Mesendoderm (in vitro differentiated cells): ENCODE results near the gene ELF2.

Experiments used
- DNase-seq: peaks from one replicate; pipeline ENCODE4 v3.0.0; 2013
- H2AK5ac ChIP-seq: 2 replicates; pipeline ENCODE4 v1.6.1; 2013; ENCODE audit warnings: low read length, inconsistent platforms
- H2BK120ac ChIP-seq: 2 replicates; pipeline ENCODE4 v1.6.1; 2013; ENCODE audit warnings: low read depth, mild to moderate bottlenecking, low read length, moderate library complexity, mixed read lengths
- H2BK15ac ChIP-seq: replicated peaks from 2 replicates; pipeline ENCODE4 v1.6.1; 2013; ENCODE audit warnings: low read depth, mild to moderate bottlenecking, moderate library complexity
- H2BK5ac ChIP-seq: 2 replicates; pipeline ENCODE4 v1.6.1; 2013; ENCODE audit warnings: low read length, inconsistent platforms
- H3K18ac ChIP-seq: 2 replicates; pipeline ENCODE4 v1.6.1; 2013; ENCODE audit warnings: mild to moderate bottlenecking, low read length, mixed read lengths
- H3K23ac ChIP-seq: one replicate; pipeline ENCODE4 v1.6.1; 2013; ENCODE audit warnings: low read length
- H3K27ac ChIP-seq: 2 replicates; pipeline ENCODE4 v1.5.1; 2013; ENCODE audit warnings: low read depth, mild to moderate bottlenecking, inconsistent platforms, low read length, moderate library complexity
- H3K27me3 ChIP-seq: 2 replicates; pipeline ENCODE4 v1.6.1; 2013; ENCODE audit warnings: low read length, control low read depth, mild to moderate bottlenecking, inconsistent platforms; ENCODE audit not compliant: insufficient read depth, poor library complexity
- H3K36me3 ChIP-seq: 2 replicates; pipeline ENCODE4 v1.6.1; 2013; ENCODE audit warnings: low read length, inconsistent platforms; ENCODE audit not compliant: control insufficient read depth, insufficient read depth
- H3K4ac ChIP-seq: one replicate; pipeline ENCODE4 v1.6.1; 2013; ENCODE audit warnings: low read depth, mild to moderate bottlenecking, low read length, moderate library complexity
- H3K4me1 ChIP-seq: 2 replicates; pipeline ENCODE4 v1.6.1; 2013; ENCODE audit warnings: low read depth, low read length, inconsistent platforms; ENCODE audit not compliant: control insufficient read depth
- H3K4me2 ChIP-seq: 2 replicates; pipeline ENCODE4 v1.6.1; 2013; ENCODE audit warnings: low read length
- H3K4me3 ChIP-seq: 2 replicates; pipeline ENCODE4 v1.5.1; 2013; ENCODE audit warnings: mild to moderate bottlenecking, low read length
- H3K56ac ChIP-seq: one replicate; pipeline ENCODE4 v1.6.1; 2013; ENCODE audit warnings: low read length
- H3K79me1 ChIP-seq: 2 replicates; pipeline ENCODE4 v1.6.1; 2013; ENCODE audit warnings: low read length, inconsistent platforms
- H3K79me2 ChIP-seq: 2 replicates; pipeline ENCODE4 v1.6.1; 2013; ENCODE audit warnings: mild to moderate bottlenecking, low read length; ENCODE audit not compliant: control insufficient read depth, insufficient read depth
- H3K9ac ChIP-seq: 2 replicates; pipeline ENCODE4 v1.6.1; 2013; ENCODE audit warnings: low read length, inconsistent platforms
- H4K5ac ChIP-seq: one replicate; pipeline ENCODE4 v1.6.1; 2013; ENCODE audit warnings: low read length
- H4K8ac ChIP-seq: one replicate; pipeline ENCODE4 v1.6.1; 2013; ENCODE audit warnings: low read depth, mild to moderate bottlenecking, control low read depth, low read length, moderate library complexity
- WGBS: extraction: QIAGEN DNeasy Blood & Tissue Kit; methylation state at CpG from one replicate; pipeline ENCODE4 v1.1.7; 2013; ENCODE audit warnings: low lambda C conversion rate, missing lambda C conversion rate; ENCODE audit not compliant: insufficient coverage; ENCODE audit errors: extremely low coverage; 5-methylcytosine and 5-hydroxymethylcytosine counted together

The ELF2 gene

GRCh38 chr4:139145552-139145932, 31.5 kb downstream of the ELF2 start:
- H3K4me2 ChIP-seq = no peak overlapping the region
- H3K9ac ChIP-seq = no peak overlapping the region
- no peaks in the 10 kb centered on the region for H3K36me3 ChIP-seq
- H4K8ac ChIP-seq = no peak overlapping the region
- H2BK15ac ChIP-seq = no peak overlapping the region
- peak overlapping the region; percentile 0 for H3K27ac ChIP-seq
- H2BK120ac ChIP-seq = no peak overlapping the region
- peaks cover 75% of the 10 kb centered on the region for H3K79me2 ChIP-seq
- no peaks in the 10 kb centered on the region for H3K27me3 ChIP-seq
- H3K56ac ChIP-seq = no peak overlapping the region
- H3K4me1 ChIP-seq = peaks cover 25% of the 10 kb centered on the region
- WGBS = no CpG with 5 or more reads among the region's 1 CpG
- no peak overlapping the region for H4K5ac ChIP-seq
- no peak overlapping the region for H3K23ac ChIP-seq
- H2AK5ac ChIP-seq = no peak overlapping the region
- H2BK5ac ChIP-seq = no peak overlapping the region
- H3K4me3 ChIP-seq = no peak overlapping the region
- peaks cover 17% of the 10 kb centered on the region for H3K79me1 ChIP-seq
- H3K18ac ChIP-seq = no peak overlapping the region
- no peak for DNase-seq
- no peak overlapping the region for H3K4ac ChIP-seq

GRCh38 chr4:139144911-139145551, 32.0 kb downstream of the ELF2 start:
- Histone ChIP-seq H3K79me2 (peaks cover 76% of the 10 kb centered on the region), H3K27me3 (no peaks in the 10 kb centered on the region), H3K18ac (no peak overlapping the region), H3K4me2 (no peak overlapping the region), H2AK5ac (peak overlapping the region; percentile 33), H3K36me3 (no peaks in the 10 kb centered on the region), H4K5ac (no peak overlapping the region), H3K79me1 (peaks cover 17% of the 10 kb centered on the region), H3K4me1 (peaks cover 25% of the 10 kb centered on the region), H3K56ac (peak overlapping the region; percentile 76), H4K8ac (no peak overlapping the region), H3K9ac (peak overlapping the region; percentile 36), H2BK5ac (peak overlapping the region; percentile 78), H3K4ac (no peak overlapping the region), H2BK15ac (no peak overlapping the region), H3K23ac (no peak overlapping the region), H3K4me3 (no peak overlapping the region), H3K27ac (peak overlapping the region; percentile 0), H2BK120ac (no peak overlapping the region)
- peak; percentile 95 for DNase-seq
- no CpG with 5 or more reads among the region's 3 CpGs for WGBS

GRCh38 chr4:139144161-139144859, 32.7 kb downstream of the ELF2 start:
- no CpG with 5 or more reads among the region's 7 CpGs for WGBS
- Histone ChIP-seq H3K56ac (peak overlapping the region; percentile 76), H3K9ac (peak overlapping the region; percentile 36), H3K36me3 (no peaks in the 10 kb centered on the region), H3K79me2 (peaks cover 75% of the 10 kb centered on the region), H2BK5ac (no peak overlapping the region), H3K79me1 (peaks cover 17% of the 10 kb centered on the region), H2BK15ac (no peak overlapping the region), H3K4ac (no peak overlapping the region), H3K27me3 (no peaks in the 10 kb centered on the region), H3K4me3 (no peak overlapping the region), H2BK120ac (no peak overlapping the region), H3K18ac (no peak overlapping the region), H4K5ac (no peak overlapping the region), H3K23ac (no peak overlapping the region), H3K4me2 (no peak overlapping the region), H3K27ac (peak overlapping the region; percentile 0), H2AK5ac (peak overlapping the region; percentile 33), H4K8ac (no peak overlapping the region), H3K4me1 (peaks cover 25% of the 10 kb centered on the region)
- peak; percentile 70 for DNase-seq

- no peak overlapping the region for H4K5ac ChIP-seq
- no peak for DNase-seq
- no peak overlapping the region for H2AK5ac ChIP-seq
- peaks cover 25% of the 10 kb centered on the region for H3K4me1 ChIP-seq
- no peak overlapping the region for H3K4me3 ChIP-seq
- no peak overlapping the region for H3K9ac ChIP-seq
- no peak overlapping the region for H2BK15ac ChIP-seq
- no peak overlapping the region for H4K8ac ChIP-seq
- H3K4me2 ChIP-seq = no peak overlapping the region
- no peak overlapping the region for H3K18ac ChIP-seq
- H3K79me2 ChIP-seq = peaks cover 68% of the 10 kb centered on the region
- no peak overlapping the region for H3K23ac ChIP-seq
- no peak overlapping the region for H3K4ac ChIP-seq
- no peak overlapping the region for H3K27ac ChIP-seq
- no peak overlapping the region for H2BK120ac ChIP-seq
- WGBS = no CpG with 5 or more reads among the region's 2 CpGs
- no peak overlapping the region for H2BK5ac ChIP-seq
- H3K79me1 ChIP-seq = peaks cover 17% of the 10 kb centered on the region
- H3K56ac ChIP-seq = no peak overlapping the region
- H3K36me3 ChIP-seq = no peaks in the 10 kb centered on the region
- H3K27me3 ChIP-seq = no peaks in the 10 kb centered on the region
Measured at GRCh38 chr4:139142980-139143379, 34.0 kb downstream of the ELF2 start.

GRCh38 chr4:139142087-139142486, 34.9 kb downstream of the ELF2 start:
- Histone ChIP-seq H3K56ac (no peak overlapping the region), H2AK5ac (no peak overlapping the region), H2BK15ac (no peak overlapping the region), H3K4me2 (no peak overlapping the region), H3K4me3 (no peak overlapping the region), H3K79me2 (peaks cover 64% of the 10 kb centered on the region), H3K79me1 (peaks cover 17% of the 10 kb centered on the region), H4K5ac (no peak overlapping the region), H3K9ac (no peak overlapping the region), H3K4me1 (peaks cover 25% of the 10 kb centered on the region), H3K4ac (no peak overlapping the region), H3K23ac (no peak overlapping the region), H3K18ac (no peak overlapping the region), H4K8ac (no peak overlapping the region), H3K27me3 (no peaks in the 10 kb centered on the region), H3K27ac (no peak overlapping the region), H2BK120ac (no peak overlapping the region), H3K36me3 (no peaks in the 10 kb centered on the region), H2BK5ac (no peak overlapping the region)
- no CpG with 5 or more reads among the region's 1 CpG for WGBS
- DNase-seq = no peak
